H1 (cell line): ENCODE data around the gene RETREG1. TPM values are rescaled to one million over a fixed set of nuclear protein-coding genes. Genes with fewer than 3 reads are reported as not detected.

ENCODE experiments used
- CTCF ChIA-PET: fragments of 300-600 bp; sonication (Branson Sonifier 250); formaldehyde crosslinking; loops from one replicate; lab custom pipeline; 2021; ENCODE audit not compliant: partially characterized antibody; lab: Charles Lee
- POLR2A ChIA-PET: fragments of 300-600 bp; sonication (Branson Sonifier 250); formaldehyde crosslinking; loops from one replicate; lab custom pipeline; 2021; ENCODE audit warnings: inconsistent platforms; ENCODE audit not compliant: partially characterized antibody; lab: Charles Lee
- DNase-seq, 2 experiments: peaks; one replicate each; pipeline versions ENCODE4 v3.0.0 to v3.0.0-alpha.2; 2010 to 2022; ENCODE audit warnings: low spot score in 2 of 2, low read depth in 1 of 2, mixed read lengths in 1 of 2
- FAIRE-seq: peaks from 2 replicates; lab custom pipeline; 2011; peaks lifted over from hg19 to GRCh38; lab: Jason Lieb, UNC
- H2AFZ ChIP-seq: 2 replicates; pipeline ENCODE4 v1.8.1; 2012; ENCODE audit warnings: low read length, inconsistent platforms
- H2AK5ac ChIP-seq: 2 replicates; pipeline ENCODE4 v1.6.1; 2013; ENCODE audit warnings: low read depth, low read length
- H2BK120ac ChIP-seq: replicated peaks from 2 replicates; pipeline ENCODE3; 2013; ENCODE audit warnings: low read depth, low read length, inconsistent platforms
- H2BK12ac ChIP-seq: 2 replicates; pipeline ENCODE4 v1.6.1; 2013; ENCODE audit warnings: low read depth, low read length
- H2BK15ac ChIP-seq: 2 replicates; pipeline ENCODE4 v1.6.1; 2013; ENCODE audit warnings: low read length
- H2BK20ac ChIP-seq: 2 replicates; pipeline ENCODE4 v1.6.1; 2013; ENCODE audit warnings: low read length
- H2BK5ac ChIP-seq: 2 replicates; pipeline ENCODE4 v1.6.1; 2013; ENCODE audit warnings: low read depth, low read length
- H3K14ac ChIP-seq: 2 replicates; pipeline ENCODE4 v1.6.1; 2013; ENCODE audit warnings: inconsistent platforms; ENCODE audit not compliant: insufficient read length
- H3K18ac ChIP-seq: 2 replicates; pipeline ENCODE4 v1.6.1; 2013; ENCODE audit warnings: low read length; ENCODE audit errors: extremely low read depth
- H3K23ac ChIP-seq: 2 replicates; pipeline ENCODE4 v1.6.1; 2013; ENCODE audit warnings: inconsistent platforms; ENCODE audit not compliant: insufficient read length
- H3K23me2 ChIP-seq: 2 replicates; pipeline ENCODE4 v1.6.1; 2013; ENCODE audit warnings: low read depth, low read length
- H3K27ac ChIP-seq: 2 replicates; pipeline ENCODE4 v1.6.1; 2011; ENCODE audit warnings: low read depth, low read length, inconsistent platforms
- H3K27me3 ChIP-seq, 4 experiments: replicated peaks in 1 of 4; 1 replicate in 1 of 4; 2 replicates in 3 of 4; pipeline versions ENCODE4 v1.6.1 to v1.8.1; 2011 to 2013; ENCODE audit warnings: low read length in 3 of 4, mild to moderate bottlenecking in 3 of 4, inconsistent platforms in 2 of 4, mixed read lengths in 2 of 4, moderate library complexity in 1 of 4; ENCODE audit not compliant: control insufficient read depth in 3 of 4, insufficient read depth in 3 of 4; ENCODE audit errors: extremely low read depth in 1 of 4
- H3K36me3 ChIP-seq, 4 experiments: 2 replicates each; pipeline versions ENCODE4 v1.6.1 to v1.8.1; 2011 to 2013; ENCODE audit warnings: mild to moderate bottlenecking in 4 of 4, low read length in 3 of 4, moderate library complexity in 2 of 4, control low read depth in 1 of 4, inconsistent platforms in 1 of 4; ENCODE audit not compliant: insufficient read depth in 4 of 4, control insufficient read depth in 2 of 4
- H3K4ac ChIP-seq: replicated peaks from 2 replicates; pipeline ENCODE3; 2013; ENCODE audit warnings: low read length, low read depth, mixed read lengths, inconsistent platforms; ENCODE audit not compliant: insufficient read length
- H3K4me1 ChIP-seq, 4 experiments: replicated peaks in 1 of 4; 1 replicate in 1 of 4; 2 replicates in 3 of 4; pipeline versions ENCODE4 v1.6.1 to v1.8.1; 2011 to 2013; ENCODE audit warnings: low read length in 3 of 4, inconsistent platforms in 2 of 4, mixed read lengths in 1 of 4; ENCODE audit not compliant: insufficient read depth in 4 of 4, control insufficient read depth in 3 of 4
- H3K4me2 ChIP-seq, 2 experiments: 2 replicates each; pipeline versions ENCODE4 v1.6.1 to v1.8.1; 2011 to 2013; ENCODE audit warnings: low read depth in 2 of 2, low read length in 2 of 2, control low read depth in 1 of 2, inconsistent platforms in 1 of 2, mild to moderate bottlenecking in 1 of 2; ENCODE audit not compliant: insufficient read depth in 1 of 2
- H3K4me3 ChIP-seq, 4 experiments: fragments of 200-600, 300-600 bp in 1 of 4; sonication (generic), shearing (Covaris generic), sonication (Bioruptor Twin) in 1 of 4; 2 replicates each; pipeline versions ENCODE4 v1.5.1 to v1.8.1; 2011 to 2016; ENCODE audit warnings: low read length in 4 of 4, low read depth in 3 of 4, control low read depth in 2 of 4, inconsistent platforms in 2 of 4, mild to moderate bottlenecking in 2 of 4, mixed read lengths in 1 of 4, moderate library complexity in 1 of 4; ENCODE audit not compliant: insufficient read depth in 2 of 4; ENCODE audit errors: extremely low read depth in 1 of 4
- H3K56ac ChIP-seq: replicated peaks from 2 replicates; pipeline ENCODE3; 2013; ENCODE audit warnings: low read depth, mild to moderate bottlenecking, mixed read lengths, low read length, inconsistent platforms; ENCODE audit not compliant: insufficient read length
- H3K79me1 ChIP-seq: 2 replicates; pipeline ENCODE4 v1.6.1; 2013; ENCODE audit warnings: low read depth, low read length, control low read depth
- H3K79me2 ChIP-seq, 2 experiments: 2 replicates each; pipeline versions ENCODE4 v1.6.1 to v1.8.1; 2012 to 2013; ENCODE audit warnings: low read length in 2 of 2, mild to moderate bottlenecking in 2 of 2, inconsistent platforms in 1 of 2; ENCODE audit not compliant: insufficient read depth in 2 of 2, control insufficient read depth in 1 of 2
- H3K9ac ChIP-seq, 4 experiments: replicated peaks in 1 of 4; 1 replicate in 1 of 4; 2 replicates in 3 of 4; pipeline versions ENCODE4 v1.6.1 to v1.8.1; 2011 to 2013; ENCODE audit warnings: low read depth in 3 of 4, low read length in 3 of 4, control low read depth in 2 of 4, mild to moderate bottlenecking in 2 of 4, moderate library complexity in 2 of 4, inconsistent platforms in 1 of 4; ENCODE audit errors: extremely low read depth in 1 of 4
- H3K9me3 ChIP-seq, 2 experiments: 2 replicates each; pipeline versions ENCODE4 v1.6.1 to v1.8.1; 2012 to 2013; ENCODE audit warnings: mild to moderate bottlenecking in 2 of 2, moderate library complexity in 2 of 2, control low read depth in 1 of 2, inconsistent platforms in 1 of 2, low read depth in 1 of 2, low read length in 1 of 2, mixed read lengths in 1 of 2; ENCODE audit not compliant: insufficient read depth in 2 of 2
- H4K20me1 ChIP-seq, 2 experiments: replicated peaks in 1 of 2; 2 replicates each; pipeline versions ENCODE3 to v1.8.1; 2011 to 2013; ENCODE audit warnings: inconsistent platforms in 2 of 2, low read length in 2 of 2, mild to moderate bottlenecking in 1 of 2; ENCODE audit not compliant: insufficient read depth in 2 of 2, control insufficient read depth in 1 of 2
- H4K5ac ChIP-seq: 2 replicates; pipeline ENCODE4 v1.6.1; 2013; ENCODE audit warnings: low read length, low read depth, mixed read lengths, inconsistent platforms; ENCODE audit not compliant: insufficient read length
- H4K8ac ChIP-seq: 2 replicates; pipeline ENCODE4 v1.8.0; 2013; ENCODE audit warnings: mild to moderate bottlenecking, moderate library complexity, low read length, inconsistent platforms; ENCODE audit not compliant: insufficient read depth; ENCODE audit errors: extremely low read depth
- H4K91ac ChIP-seq: replicated peaks from 2 replicates; pipeline ENCODE3; 2013; ENCODE audit warnings: low read length, mixed read lengths, inconsistent platforms; ENCODE audit not compliant: insufficient read length
- ASH2L ChIP-seq: fragments of 200-600, 300-600 bp; sonication (generic); IDR thresholded peaks from one replicate; pipeline ENCODE4 v1.7.1; 2017; ENCODE audit warnings: low read length
- BCL11A ChIP-seq, 2 experiments: IDR thresholded peaks; one replicate each; pipeline ENCODE4 v1.6.1; 2011; ENCODE audit warnings: low read depth in 2 of 2, low read length in 2 of 2, mild to moderate bottlenecking in 2 of 2
- CBX8 ChIP-seq: fragments of 300-800, 300-1000 bp; sonication (generic); IDR thresholded peaks from 2 replicates; pipeline ENCODE4 v1.7.1; 2016; ENCODE audit warnings: low read depth, low read length, borderline replicate concordance
- CHD2 ChIP-seq: IDR thresholded peaks from 2 replicates; pipeline ENCODE4 v1.6.1; 2012; ENCODE audit warnings: low read length, improper control_type of control experiment
- E2F6 ChIP-seq: IDR thresholded peaks from 2 replicates; pipeline ENCODE4 v1.6.1; 2012; ENCODE audit warnings: inconsistent platforms
- GTF2F1 ChIP-seq: IDR thresholded peaks from 2 replicates; pipeline ENCODE4 v1.6.1; 2012; ENCODE audit warnings: low read depth, low read length, improper control_type of control experiment, borderline replicate concordance
- HDAC2 ChIP-seq, 2 experiments: fragments of 300-600 bp in 1 of 2; sonication (generic) in 1 of 2; IDR thresholded peaks; 2 replicates each; pipeline ENCODE4 v1.6.1; 2011 to 2012; ENCODE audit warnings: low read depth in 2 of 2, low read length in 2 of 2, mild to moderate bottlenecking in 2 of 2, moderate library complexity in 2 of 2, borderline replicate concordance in 1 of 2, inconsistent platforms in 1 of 2
- HDAC6 ChIP-seq: IDR thresholded peaks from one replicate; pipeline ENCODE4 v1.7.1; 2012; ENCODE audit warnings: low read depth, mild to moderate bottlenecking, inconsistent platforms, low read length, moderate library complexity
- KDM1A ChIP-seq: fragments of 200-600, 300-600 bp; sonication (generic); IDR thresholded peaks from 2 replicates; pipeline ENCODE4 v1.7.1; 2016; ENCODE audit warnings: mild to moderate bottlenecking, low read length, borderline replicate concordance
- KDM4A ChIP-seq: IDR thresholded peaks from one replicate; pipeline ENCODE4 v1.7.1; 2012; ENCODE audit warnings: low read depth, mild to moderate bottlenecking, moderate library complexity, low read length, inconsistent platforms; ENCODE audit not compliant: severe bottlenecking
- NRF1 ChIP-seq: IDR thresholded peaks from 2 replicates; pipeline ENCODE4 v1.6.1; 2011; ENCODE audit warnings: mild to moderate bottlenecking, low read depth, low read length, improper control_type of control experiment
- POU5F1 ChIP-seq: IDR thresholded peaks from 2 replicates; pipeline ENCODE4 v1.6.1; 2011; ENCODE audit warnings: low read depth, mild to moderate bottlenecking, low read length, moderate library complexity
- SIRT6 ChIP-seq: IDR thresholded peaks from one replicate; pipeline ENCODE4 v1.7.1; 2012; ENCODE audit warnings: low read length, inconsistent platforms
- SP1 ChIP-seq: IDR thresholded peaks from 2 replicates; pipeline ENCODE4 v1.6.1; 2011; ENCODE audit warnings: low read depth, low read length
- TAF1 ChIP-seq: IDR thresholded peaks from 2 replicates; pipeline ENCODE4 v1.6.1; 2011; ENCODE audit warnings: mild to moderate bottlenecking, low read depth, low read length
- whole genome bisulfite sequencing, 2 experiments: shearing (Covaris generic) in 1 of 2; methylation state at CpG; one replicate each; pipeline versions ENCODE4 v1.1.6 to v1.1.7; 2013 to 2015; ENCODE audit warnings: low lambda C conversion rate in 2 of 2, mixed read lengths in 2 of 2, inconsistent platforms in 1 of 2, low coverage in 1 of 2, missing lambda C conversion rate in 1 of 2; ENCODE audit not compliant: insufficient replicate concordance in 2 of 2, insufficient coverage in 1 of 2, insufficient read length in 1 of 2; ENCODE audit errors: extremely low coverage in 1 of 2, missing lambda C conversion rate in 1 of 2; 5-methylcytosine and 5-hydroxymethylcytosine counted together
- polyA plus RNA-seq, 7 experiments: library from polyadenylated mRNA; depleted of rRNA in 3 of 7; stranded (reverse) in 5 of 7; unstranded in 2 of 7; fragments of >200 nt in 5 of 7; fragments of 200-250 nt in 2 of 7; gene quantifications; 1 replicate in 5 of 7; 2 replicates in 1 of 7; 4 replicates in 1 of 7; pipeline versions ENCODE4 v1.2.1 to v1.2.3, GENCODE V29; 2011 to 2013; ENCODE audit warnings: missing spikeins in 2 of 7, mixed read lengths in 2 of 7
- total RNA-seq: library from RNA; stranded (reverse); fragmentation: NEBNext Ultra II Directional; extraction: Animal tissue kit (Norgen Biotek cat#: 25700); gene quantifications from 2 replicates; pipeline ENCODE4 v1.2.1, GENCODE V29; 2021

The RETREG1 gene
- total and polyA plus RNA-seq, 2 of the 8 experiments (the other 6 are each of a cell fraction or from before 2014, with no cell fraction given) = 0.62 to 1.9 TPM

GRCh38 chr5:16540421-16540820 is 76.4 kb downstream of the RETREG1 start:
- Histone ChIP-seq H4K8ac (no peak overlapping the region), H2AK5ac (no peak overlapping the region), H3K9me3 (no peaks in the 10 kb centered on the region), H3K18ac (no peak overlapping the region), H3K36me3 (no peaks in the 10 kb centered on the region), H3K23me2 (no peaks in the 10 kb centered on the region; the same call in 1 of the 2 replicates), H2AFZ (no peak overlapping the region), H3K27me3 (no peaks in the 10 kb centered on the region), H2BK12ac (no peak overlapping the region), H3K4me1 (no peaks in the 10 kb centered on the region), H3K4me3 (no peak overlapping the region), H3K9ac (no peak overlapping the region), H3K4me2 (no peak overlapping the region), H4K20me1 (no peaks in the 10 kb centered on the region), H4K91ac (no peak overlapping the region), H3K79me1 (no peaks in the 10 kb centered on the region), H2BK5ac (no peak overlapping the region), H3K14ac (no peak overlapping the region), H2BK15ac (no peak overlapping the region), H3K27ac (no peak overlapping the region), H4K5ac (no peak overlapping the region), H3K56ac (no peak overlapping the region), H3K23ac (no peak overlapping the region), H2BK120ac (no peak overlapping the region), H2BK20ac (no peak overlapping the region), H3K4ac (no peak overlapping the region), H3K79me2 (no peaks in the 10 kb centered on the region)
- DNase-seq = no peak
- no peak for FAIRE-seq
- CTCF ChIA-PET = no interaction called here
- WGBS, 2 experiments = 87% methylated on average over 3 of the region's 3 CpGs; no CpG with 5 or more reads in 1 of the 2 experiments
- POLR2A ChIA-PET = no interaction called here
- TF ChIP-seq SIRT6 = no peak
- no peak for TF ChIP-seq KDM4A
- TF ChIP-seq ASH2L = no peak
- TF ChIP-seq GTF2F1 = no peak
- no peak for TF ChIP-seq CBX8
- no peak for TF ChIP-seq CHD2
- TF ChIP-seq NRF1 = no peak
- TF ChIP-seq TAF1 = no peak
- TF ChIP-seq KDM1A = no peak
- no peak for TF ChIP-seq POU5F1
- TF ChIP-seq SP1 = no peak
- TF ChIP-seq HDAC6 = no peak
- no peak for TF ChIP-seq E2F6
- TF ChIP-seq HDAC2 (IDR thresholded peaks at IDR 0.05; ENCODE audit: borderline replicate concordance in 1 of 2, low read depth in 2 of 2, low read length in 2 of 2) = no peak
- no peak for TF ChIP-seq BCL11A (IDR thresholded peaks at IDR 0.05; ENCODE audit: low read depth in 2 of 2, low read length in 2 of 2)
